ENCODE data around the gene CCDC70.

- TF ChIP-seq CTCF (IDR thresholded peaks at IDR 0.05) (no peak), NR1H2 (CRISPR knock-in tag; IDR thresholded peaks at IDR 0.05) (no peak), SP1 (CRISPR knock-in tag; conservative IDR thresholded peaks at IDR 0.05) (no peak), ZBTB21 (CRISPR knock-in tag; IDR thresholded peaks at IDR 0.05; ENCODE audit: borderline replicate concordance) (no peak), FOXJ3 (CRISPR knock-in tag; IDR thresholded peaks at IDR 0.05; ENCODE audit: borderline replicate concordance) (no peak), ZNF232 (CRISPR knock-in tag; IDR thresholded peaks at IDR 0.05) (no peak), GABPB1 (CRISPR knock-in tag; IDR thresholded peaks at IDR 0.05) (no peak), E2F4 (CRISPR knock-in tag; IDR thresholded peaks at IDR 0.05; ENCODE audit: borderline replicate concordance, low read depth) (no peak), ZNF263 (CRISPR knock-in tag; IDR thresholded peaks at IDR 0.05; ENCODE audit: low read depth) (no peak)
Observed at GRCh38 chr13:51881296-51881695, 19.5 kb downstream of the CCDC70 start.

Data from WTC11 (cell line).